T follicular helper cell (primary cell): Measurements from ENCODE around the gene LEF1.

Source experiments
- DNase-seq: peaks from one replicate; pipeline ENCODE4 v3.0.0-alpha.2; 2020; ENCODE audit warnings: low read depth
- total RNA-seq, 2 experiments: gene quantifications; one replicate each; lab custom pipeline; 2026; lab: John Stamatoyannopoulos, UW

The LEF1 gene
- 131 to 244 reads per million in 2 experiments for total RNA-seq

- peak; percentile 60 for DNase-seq
These were observed at the start of gene LEF1 for GRCh38 chr4:108168671-108169523. TSS of gene LEF1 (minus strand) at chr4:108168932. CDS start at chr4:108167767, 1,165 bp downstream.

GRCh38 chr4:108216510-108216909, 47.8 kb upstream of the LEF1 start:
- no peak for DNase-seq

GRCh38 chr4:108215055-108215454, 46.3 kb upstream of the LEF1 start:
- no peak for DNase-seq

GRCh38 chr4:108213723-108214122, 45.0 kb upstream of the LEF1 start:
- DNase-seq, result no peak

- no peak for DNase-seq
These were observed 44.6 kb upstream of the LEF1 start for GRCh38 chr4:108213308-108213707.

- no peak for DNase-seq
These were observed 42.5 kb upstream of the LEF1 start for GRCh38 chr4:108210989-108211835.

- no peak for DNase-seq
These were observed 40.8 kb upstream of the LEF1 start for GRCh38 chr4:108209489-108209888.

GRCh38 chr4:108205859-108206258, 37.1 kb upstream of the LEF1 start:
- DNase-seq, result no peak

- no peak for DNase-seq
These were observed 35.8 kb upstream of the LEF1 start for GRCh38 chr4:108204518-108204917.

GRCh38 chr4:108203377-108203776, 34.6 kb upstream of the LEF1 start:
- no peak for DNase-seq

GRCh38 chr4:108201774-108202173, 33.0 kb upstream of the LEF1 start:
- DNase-seq, result no peak

GRCh38 chr4:108199881-108200280, 31.1 kb upstream of the LEF1 start:
- no peak for DNase-seq

- DNase-seq, result no peak
These were observed 25.3 kb upstream of the LEF1 start for GRCh38 chr4:108193886-108194672.

- no peak for DNase-seq
These were observed 24.2 kb upstream of the LEF1 start for GRCh38 chr4:108192935-108193334.

- DNase-seq, result no peak
These were observed 23.3 kb upstream of the LEF1 start for GRCh38 chr4:108192056-108192455.

GRCh38 chr4:108191269-108191914, 22.7 kb upstream of the LEF1 start:
- no peak for DNase-seq

GRCh38 chr4:108188770-108189169, 20.0 kb upstream of the LEF1 start:
- no peak for DNase-seq

- no peak for DNase-seq
These were observed 16.5 kb upstream of the LEF1 start for GRCh38 chr4:108185252-108185651.

GRCh38 chr4:108184453-108185049, 15.8 kb upstream of the LEF1 start:
- DNase-seq, result no peak

- no peak for DNase-seq
These were observed 13.0 kb upstream of the LEF1 start for GRCh38 chr4:108181704-108182103.

GRCh38 chr4:108180513-108180912, 11.8 kb upstream of the LEF1 start:
- no peak for DNase-seq
